Kasumi-1 (cell line): ENCODE measurements around the gene GID4.
A peak's percentile ranks its signal among the peaks of the same experiment; 100 is the strongest.
"Not testable (repeated sequence)": the region's sequence is repeated elsewhere in the genome, so short reads cannot be mapped to it uniquely, and the experiment has no call there.

Source experiments
- DNase-seq, 2 experiments: peaks; one replicate each; lab custom pipeline; 2025; lab: John Stamatoyannopoulos, UW

Gene GID4

GRCh38 chr17:18038861-18039534 lies at the start of gene GID4, which contains the start of gene ATPAF2:
GID4 (plus strand) TSS chr17:18039408; CDS start chr17:18039465, 57 bp downstream.
ATPAF2 (minus strand) TSS chr17:18039168; CDS start chr17:18039013, 155 bp downstream.
- DNase-seq, result peak; percentile 89 to 90

- DNase-seq, result no peak
Observed at GRCh38 chr17:17989618-17990017, 49.6 kb upstream of the GID4 start.

- DNase-seq, result no peak
Observed at GRCh38 chr17:17990282-17990681, 48.9 kb upstream of the GID4 start.

- no peak for DNase-seq
Observed at GRCh38 chr17:17993366-17993765, 45.8 kb upstream of the GID4 start.

- DNase-seq, result no peak
Observed at GRCh38 chr17:17993852-17994251, 45.4 kb upstream of the GID4 start.

GRCh38 chr17:17994271-17995069 lies 44.7 kb upstream of the GID4 start:
- DNase-seq, result peak; percentile 0 to 10

GRCh38 chr17:17995887-17996286 lies 43.3 kb upstream of the GID4 start:
- not testable (repeated sequence) for DNase-seq

- DNase-seq, result no peak
Observed at GRCh38 chr17:17998934-17999333, 40.3 kb upstream of the GID4 start.

GRCh38 chr17:17999364-18000029 lies 39.7 kb upstream of the GID4 start:
- no peak for DNase-seq

GRCh38 chr17:18000030-18000408 lies 39.2 kb upstream of the GID4 start:
- no peak for DNase-seq

- DNase-seq, result no peak
Observed at GRCh38 chr17:18002171-18002570, 37.0 kb upstream of the GID4 start.

GRCh38 chr17:18004345-18004744 lies 34.9 kb upstream of the GID4 start:
- no peak for DNase-seq

- DNase-seq, result no peak
Observed at GRCh38 chr17:18004884-18005305, 34.3 kb upstream of the GID4 start.

- no peak for DNase-seq
Observed at GRCh38 chr17:18005496-18005895, 33.7 kb upstream of the GID4 start.

GRCh38 chr17:18006495-18007239 lies 32.5 kb upstream of the GID4 start:
- no peak for DNase-seq

GRCh38 chr17:18008496-18009268 lies 30.5 kb upstream of the GID4 start:
- DNase-seq, result no peak

GRCh38 chr17:18009609-18010420 lies 29.4 kb upstream of the GID4 start:
- DNase-seq, result no peak

- DNase-seq, result no peak
Observed at GRCh38 chr17:18011286-18011685, 27.9 kb upstream of the GID4 start.

- DNase-seq, result no peak
Observed at GRCh38 chr17:18014006-18014405, 25.2 kb upstream of the GID4 start.

- no peak for DNase-seq
Observed at GRCh38 chr17:18015593-18015992, 23.6 kb upstream of the GID4 start.
